ENCODE results near the gene ANKRD13A. TPM values are rescaled to one million over a fixed set of nuclear protein-coding genes. Genes with fewer than 3 reads are reported as not detected.
"Not testable (repeated sequence)": the region's sequence is repeated elsewhere in the genome, so short reads cannot be mapped to it uniquely, and the experiment has no call there.

The ANKRD13A gene
- total and polyA plus RNA-seq, 7 experiments from 2014 or later, result 33.4 to 82.8 (median 65.6) TPM

- H3K4me3 Mint-ChIP-seq, result peak overlapping the region; percentile 82 to 95 (median 90)
- H3K4me1 Mint-ChIP-seq, result peaks cover 18 to 60% (median 35%) of the 10 kb centered on the region in 7 donors
- H3K27ac Mint-ChIP-seq, result peak overlapping the region in 6 of 9 donors; percentile 54 to 94 (median 88)
- ATAC-seq; H3K9me3 Mint-ChIP-seq; CTCF ChIA-PET; H3K27me3 ChIP-seq (ENCODE audit: control insufficient read depth in 2 of 2, insufficient read depth in 2 of 2, low read length in 2 of 2); H3K9me3 ChIP-seq (ENCODE audit: control insufficient read depth in 2 of 3, low read length in 3 of 3); H3K36me3 ChIP-seq (ENCODE audit: control insufficient read depth in 2 of 3, insufficient read depth in 3 of 3, low read length in 3 of 3); H3K4me1 ChIP-seq (ENCODE audit: control insufficient read depth in 2 of 2, insufficient read depth in 2 of 2, low read length in 2 of 2); H3K27me3 Mint-ChIP-seq; DNase-seq: not testable (repeated sequence)
- peaks cover 0 to 24% (median 0%) of the 10 kb centered on the region in 5 donors for H3K36me3 Mint-ChIP-seq
- H3K4me3 ChIP-seq (ENCODE audit: low read length), result peak overlapping the region; percentile 34
- peak overlapping the region; percentile 51 for H3K27ac ChIP-seq (ENCODE audit: low read depth, low read length)
- intact Hi-C loops (cut with micrococcal nuclease), result loop anchor here (1.0 to 10.0 kb wide), 2 partner anchors 24 to 332 kb away; partner anchors contain the start of genes C12orf76 (in 2 of the 2) and ANAPC7 (in 1 of the 2)
- POLR2A ChIA-PET, result interaction anchor here (0.7 kb wide), 1 partner anchor 13 kb away, joined by 3 read pairs; no protein-coding TSS in a partner anchor
These were observed 73.4 kb downstream of the ANKRD13A start for GRCh38 chr12:110072636-110073035.

- ATAC-seq (peak; percentile 64), DNase-seq (peak in 8 of 9 donors; percentile 9 to 41 (median 19))
- H3K36me3 ChIP-seq (ENCODE audit: control insufficient read depth in 2 of 3, insufficient read depth in 3 of 3, low read length in 3 of 3), result no peaks in the 10 kb centered on the region
- Mint-ChIP-seq H3K4me3 (peak overlapping the region; percentile 82 to 95 (median 90)), H3K4me1 (peaks cover 18 to 61% (median 35%) of the 10 kb centered on the region in 7 donors), H3K27me3 (no peaks in the 10 kb centered on the region), H3K36me3 (peaks cover 0 to 23% (median 0%) of the 10 kb centered on the region in 5 donors), H3K27ac (peak overlapping the region; percentile 6 to 94 (median 85)), H3K9me3 (peaks cover 0 to 4% (median 0%) of the 10 kb centered on the region in 11 donors)
- H3K4me1 ChIP-seq (ENCODE audit: control insufficient read depth in 2 of 2, insufficient read depth in 2 of 2, low read length in 2 of 2), result no peaks in the 10 kb centered on the region
- no peaks in the 10 kb centered on the region for H3K27me3 ChIP-seq (ENCODE audit: control insufficient read depth in 2 of 2, insufficient read depth in 2 of 2, low read length in 2 of 2)
- H3K27ac ChIP-seq (ENCODE audit: low read depth, low read length), result peak overlapping the region; percentile 51
- no peaks in the 10 kb centered on the region for H3K9me3 ChIP-seq (ENCODE audit: control insufficient read depth in 2 of 3, low read length in 3 of 3)
- ChIA-PET CTCF (interaction anchor here (0.7 kb wide), 1 partner anchor 31 kb away, joined by 3 read pairs; no protein-coding TSS in a partner anchor), POLR2A (interaction anchor here (0.6 to 1.0 kb wide), 4 partner anchors 14 to 632 kb away, joined by 3 to 7 read pairs (median 3); no protein-coding TSS in a partner anchor)
- intact Hi-C loops (cut with micrococcal nuclease), result loop anchor here (1.0 to 10.0 kb wide), 2 partner anchors 25 to 332 kb away; partner anchors contain the start of genes C12orf76 (in 2 of the 2) and ANAPC7 (in 1 of the 2)
- peak overlapping the region; percentile 34 for H3K4me3 ChIP-seq (ENCODE audit: low read length)
These were observed 74.0 kb downstream of the ANKRD13A start for GRCh38 chr12:110073049-110073831.

GRCh38 chr12:110074089-110074488 lies 74.9 kb downstream of the ANKRD13A start:
- no peaks in the 10 kb centered on the region for H3K27me3 ChIP-seq (ENCODE audit: control insufficient read depth in 2 of 2, insufficient read depth in 2 of 2, low read length in 2 of 2)
- CTCF ChIA-PET, result interaction anchor here (0.7 kb wide), 1 partner anchor 30 kb away, joined by 3 read pairs; no protein-coding TSS in a partner anchor
- Mint-ChIP-seq H3K27me3 (no peaks in the 10 kb centered on the region), H3K27ac (peak overlapping the region in 8 of 9 donors; percentile 30 to 94 (median 84)), H3K4me1 (peaks cover 18 to 63% (median 40%) of the 10 kb centered on the region in 7 donors), H3K36me3 (peaks cover 0 to 20% (median 0%) of the 10 kb centered on the region in 5 donors), H3K9me3 (peaks cover 0 to 4% (median 0%) of the 10 kb centered on the region in 11 donors), H3K4me3 (peak overlapping the region in 7 of 10 donors; percentile 2 to 95 (median 87))
- H3K4me1 ChIP-seq (ENCODE audit: control insufficient read depth in 2 of 2, insufficient read depth in 2 of 2, low read length in 2 of 2), result peaks cover 5% of the 10 kb centered on the region in 2 donors
- H3K36me3 ChIP-seq (ENCODE audit: control insufficient read depth in 2 of 3, insufficient read depth in 3 of 3, low read length in 3 of 3), result no peaks in the 10 kb centered on the region
- POLR2A ChIA-PET, result interaction anchor here (1.0 kb wide), 2 partner anchors 16 to 631 kb away, joined by 3 read pairs; no protein-coding TSS in a partner anchor
- intact Hi-C loops (cut with micrococcal nuclease), result loop anchor here in 1 of 2 donors (10.0 kb wide), 1 partner anchor 331 kb away; the partner anchor contains the start of gene ANAPC7
- ATAC-seq (no peak), DNase-seq (no peak)
- H3K4me3 ChIP-seq (ENCODE audit: low read length), result no peak overlapping the region
- peak overlapping the region; percentile 51 for H3K27ac ChIP-seq (ENCODE audit: low read depth, low read length)
- no peaks in the 10 kb centered on the region for H3K9me3 ChIP-seq (ENCODE audit: control insufficient read depth in 2 of 3, low read length in 3 of 3)

GRCh38 chr12:110075880-110076279 lies 76.7 kb downstream of the ANKRD13A start:
- Histone ChIP-seq H3K9me3 (ENCODE audit: control insufficient read depth in 2 of 3, low read length in 3 of 3) (no peaks in the 10 kb centered on the region), H3K27me3 (ENCODE audit: control insufficient read depth in 2 of 2, insufficient read depth in 2 of 2, low read length in 2 of 2) (no peaks in the 10 kb centered on the region), H3K36me3 (ENCODE audit: control insufficient read depth in 2 of 3, insufficient read depth in 3 of 3, low read length in 3 of 3) (no peaks in the 10 kb centered on the region), H3K4me3 (ENCODE audit: low read length) (no peak overlapping the region), H3K4me1 (ENCODE audit: control insufficient read depth in 2 of 2, insufficient read depth in 2 of 2, low read length in 2 of 2) (peaks cover 9 to 21% of the 10 kb centered on the region in 2 donors), H3K27ac (ENCODE audit: low read depth, low read length) (no peak overlapping the region)
- CTCF ChIA-PET, result no interaction called here
- Mint-ChIP-seq H3K27ac (peak overlapping the region in 1 of 9 donors; percentile 8), H3K9me3 (peaks cover 0 to 6% (median 2%) of the 10 kb centered on the region in 11 donors), H3K4me1 (peaks cover 31 to 71% (median 57%) of the 10 kb centered on the region in 7 donors), H3K4me3 (no peak overlapping the region), H3K27me3 (no peaks in the 10 kb centered on the region), H3K36me3 (peaks cover 0 to 24% (median 0%) of the 10 kb centered on the region in 5 donors)
- ATAC-seq (no peak), DNase-seq (no peak)
- intact Hi-C loops (cut with micrococcal nuclease), result loop anchor here (5.0 to 10.0 kb wide), 2 partner anchors 39 to 329 kb away; partner anchors contain the start of gene ANAPC7 (in 1 of the 2)
- POLR2A ChIA-PET, result no interaction called here

- peaks cover 0 to 5% (median 2%) of the 10 kb centered on the region in 11 donors for H3K9me3 Mint-ChIP-seq
- peak overlapping the region in 5 of 9 donors; percentile 3 to 46 (median 19) for H3K27ac Mint-ChIP-seq
- DNase-seq, result no peak
- Histone ChIP-seq H3K4me1 (ENCODE audit: control insufficient read depth in 2 of 2, insufficient read depth in 2 of 2, low read length in 2 of 2) (peaks cover 9 to 21% of the 10 kb centered on the region in 2 donors), H3K9me3 (ENCODE audit: control insufficient read depth in 2 of 3, low read length in 3 of 3) (no peaks in the 10 kb centered on the region), H3K36me3 (ENCODE audit: control insufficient read depth in 2 of 3, insufficient read depth in 3 of 3, low read length in 3 of 3) (no peaks in the 10 kb centered on the region), H3K4me3 (ENCODE audit: low read length) (no peak overlapping the region), H3K27me3 (ENCODE audit: control insufficient read depth in 2 of 2, insufficient read depth in 2 of 2, low read length in 2 of 2) (no peaks in the 10 kb centered on the region), H3K27ac (ENCODE audit: low read depth, low read length) (no peak overlapping the region)
- no peaks in the 10 kb centered on the region for H3K27me3 Mint-ChIP-seq
- intact Hi-C loops (cut with micrococcal nuclease), result loop anchor here (2.0 to 10.0 kb wide), 3 partner anchors 40 to 327 kb away; partner anchors contain the start of genes ANAPC7 (in 1 of the 2) and IFT81 (in 1 of the 2)
- ChIA-PET POLR2A (no interaction called here), CTCF (interaction anchor here (0.6 kb wide), 1 partner anchor 16 kb away, joined by 4 read pairs; no protein-coding TSS in a partner anchor)
- H3K4me3 Mint-ChIP-seq, result no peak overlapping the region
- ATAC-seq, result no peak
- H3K36me3 Mint-ChIP-seq, result peaks cover 0 to 15% (median 0%) of the 10 kb centered on the region in 5 donors
- peaks cover 29 to 66% (median 45%) of the 10 kb centered on the region in 7 donors for H3K4me1 Mint-ChIP-seq
These were observed 78.6 kb downstream of the ANKRD13A start for GRCh38 chr12:110077800-110078199.
